ENCODE measurements around the gene DNAI7. TPM values are rescaled to one million over a fixed set of nuclear protein-coding genes. Genes with fewer than 3 reads are reported as not detected.

The DNAI7 gene
- total and polyA plus RNA-seq, 2 of the 8 experiments (the other 6 are each of a cell fraction or from before 2014, with no cell fraction given): 0.12 to 0.28 TPM

GRCh38 chr12:25107920-25108319 lies 87.0 kb downstream of the DNAI7 start (continued):
- TF ChIP-seq FOSL1 (IDR thresholded peaks at IDR 0.05; ENCODE audit: insufficient read depth, low read depth, low read length) (no peak), EZH2 (IDR thresholded peaks at IDR 0.05; ENCODE audit: low read depth, low read length, severe bottlenecking) (no peak), KDM1A (IDR thresholded peaks at IDR 0.05; ENCODE audit: borderline replicate concordance, low read length) (no peak), MAX (IDR thresholded peaks at IDR 0.05) (no peak), BACH1 (IDR thresholded peaks at IDR 0.05; ENCODE audit: low read length) (no peak), NANOG (IDR thresholded peaks at IDR 0.05; ENCODE audit: insufficient read depth, low read depth, low read length, poor library complexity, severe bottlenecking) (no peak), ATF2 (IDR thresholded peaks at IDR 0.05; ENCODE audit: low read length) (no peak)
